Smooth muscle cell (in vitro differentiated cells): ENCODE data around the gene RNF114. TPM values are rescaled to one million over a fixed set of nuclear protein-coding genes. Genes with fewer than 3 reads are reported as not detected.

Experiments
- DNase-seq: peaks from one replicate; lab custom pipeline; 2025; ENCODE audit not compliant: unreplicated experiment; lab: John Stamatoyannopoulos, UW
- H2AFZ ChIP-seq: fragments of 200-600 bp; sonication (generic); 2 replicates; pipeline ENCODE4 v1.6.0; 2016; ENCODE audit warnings: antibody characterized with exemption, low read depth, mild to moderate bottlenecking
- H3F3A ChIP-seq: fragments of 200-600 bp; sonication (generic); 2 replicates; pipeline ENCODE4 v1.6.0; 2017; ENCODE audit warnings: antibody characterized with exemption, low read depth
- H3K27ac ChIP-seq: fragments of 200-600 bp; sonication (generic); 2 replicates; pipeline ENCODE4 v1.5.1; 2016; ENCODE audit warnings: low read depth, mild to moderate bottlenecking
- H3K27me3 ChIP-seq: fragments of 200-600 bp; sonication (generic); 2 replicates; pipeline ENCODE4 v1.6.1; 2016; ENCODE audit warnings: low read depth, mild to moderate bottlenecking
- H3K36me3 ChIP-seq: fragments of 200-600 bp; sonication (generic); 2 replicates; pipeline ENCODE4 v1.5.1; 2016; ENCODE audit warnings: low read depth
- H3K4me1 ChIP-seq: fragments of 200-600 bp; sonication (generic); 2 replicates; pipeline ENCODE4 v1.5.1; 2016; ENCODE audit warnings: low read depth
- H3K4me2 ChIP-seq: fragments of 200-600 bp; sonication (generic); 2 replicates; pipeline ENCODE4 v1.6.0; 2016; ENCODE audit warnings: mild to moderate bottlenecking
- H3K4me3 ChIP-seq: fragments of 200-600 bp; sonication (generic); 2 replicates; pipeline ENCODE4 v1.5.1; 2016; ENCODE audit warnings: mild to moderate bottlenecking
- H3K79me2 ChIP-seq: fragments of 200-600 bp; sonication (generic); 2 replicates; pipeline ENCODE4 v1.6.0; 2016; ENCODE audit warnings: low read depth, mild to moderate bottlenecking
- H3K9ac ChIP-seq: fragments of 200-600 bp; sonication (generic); 2 replicates; pipeline ENCODE4 v1.6.0; 2016; ENCODE audit warnings: low read depth
- H3K9me3 ChIP-seq: fragments of 200-600 bp; sonication (generic); replicated peaks from 2 replicates; pipeline ENCODE4 v1.5.1; 2016; ENCODE audit warnings: low read depth
- H4K20me1 ChIP-seq: fragments of 200-600 bp; sonication (generic); 2 replicates; pipeline ENCODE4 v1.6.0; 2016; ENCODE audit warnings: low read depth
- WGBS: methylation state at CpG from one replicate; pipeline ENCODE4 v1.1.7; 2016; ENCODE audit warnings: low lambda C conversion rate; 5-methylcytosine and 5-hydroxymethylcytosine counted together
- polyA plus RNA-seq: library from polyadenylated mRNA; unstranded; fragments of >200 nt; fragmentation: Nextera tagmentation; extraction: Ambion mirVana; gene quantifications from 2 replicates; pipeline ENCODE4 v1.2.1, GENCODE V29; 2016
- total RNA-seq: library from RNA; depleted of rRNA; stranded (reverse); fragments of >200 nt; gene quantifications from 2 replicates; pipeline ENCODE4 v1.2.3, GENCODE V29; 2014
- TF ChIP-seq, protein P1 (sequence below): fragments of 200-600 bp; sonication (generic); IDR thresholded peaks from 2 replicates; pipeline ENCODE4 v1.5.1; 2017; ENCODE audit warnings: borderline replicate concordance, mild to moderate bottlenecking, antibody characterized with exemption; ENCODE audit not compliant: insufficient read depth, poor library complexity, severe bottlenecking

The RNF114 gene
- total and polyA plus RNA-seq, 2 experiments from 2014 or later, result 54.2 to 80.5 TPM

DNA sequence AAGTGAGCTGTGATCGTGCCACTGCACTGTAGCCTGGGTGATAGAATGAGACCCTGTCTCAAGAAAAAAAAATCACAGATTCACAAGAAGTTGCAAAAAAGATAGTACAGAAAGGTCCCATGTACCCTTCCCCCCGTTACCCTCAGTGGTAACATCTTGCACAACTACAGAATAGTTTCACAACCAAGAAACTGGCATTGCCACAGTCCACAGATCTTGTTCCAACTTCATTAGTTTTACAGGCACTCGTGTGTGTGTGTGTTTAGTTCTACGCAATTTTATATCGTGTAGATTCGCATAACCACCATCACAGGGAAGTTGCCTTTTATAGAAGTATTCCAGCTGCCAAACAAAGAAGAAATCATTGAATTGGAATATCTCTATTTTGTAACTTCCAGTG, 40.0 kb upstream of the RNF114 start:
- Histone ChIP-seq H3K79me2 (no peaks in the 10 kb centered on the region), H3K36me3 (no peaks in the 10 kb centered on the region), H3K9ac (no peak overlapping the region), H3K27ac (no peak overlapping the region), H3K27me3 (no peaks in the 10 kb centered on the region), H3K9me3 (no peaks in the 10 kb centered on the region), H3K4me3 (no peak overlapping the region), H2AFZ (no peak overlapping the region), H3K4me1 (peaks cover 7% of the 10 kb centered on the region), H3F3A (peaks cover 4% of the 10 kb centered on the region), H3K4me2 (no peak overlapping the region), H4K20me1 (peaks cover 52% of the 10 kb centered on the region)
- no peak for DNase-seq
- TF ChIP-seq, protein P1, sequence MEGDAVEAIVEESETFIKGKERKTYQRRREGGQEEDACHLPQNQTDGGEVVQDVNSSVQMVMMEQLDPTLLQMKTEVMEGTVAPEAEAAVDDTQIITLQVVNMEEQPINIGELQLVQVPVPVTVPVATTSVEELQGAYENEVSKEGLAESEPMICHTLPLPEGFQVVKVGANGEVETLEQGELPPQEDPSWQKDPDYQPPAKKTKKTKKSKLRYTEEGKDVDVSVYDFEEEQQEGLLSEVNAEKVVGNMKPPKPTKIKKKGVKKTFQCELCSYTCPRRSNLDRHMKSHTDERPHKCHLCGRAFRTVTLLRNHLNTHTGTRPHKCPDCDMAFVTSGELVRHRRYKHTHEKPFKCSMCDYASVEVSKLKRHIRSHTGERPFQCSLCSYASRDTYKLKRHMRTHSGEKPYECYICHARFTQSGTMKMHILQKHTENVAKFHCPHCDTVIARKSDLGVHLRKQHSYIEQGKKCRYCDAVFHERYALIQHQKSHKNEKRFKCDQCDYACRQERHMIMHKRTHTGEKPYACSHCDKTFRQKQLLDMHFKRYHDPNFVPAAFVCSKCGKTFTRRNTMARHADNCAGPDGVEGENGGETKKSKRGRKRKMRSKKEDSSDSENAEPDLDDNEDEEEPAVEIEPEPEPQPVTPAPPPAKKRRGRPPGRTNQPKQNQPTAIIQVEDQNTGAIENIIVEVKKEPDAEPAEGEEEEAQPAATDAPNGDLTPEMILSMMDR, result no peak
- 88% methylated on average over 6 of the region's 6 CpGs for WGBS

DNA sequence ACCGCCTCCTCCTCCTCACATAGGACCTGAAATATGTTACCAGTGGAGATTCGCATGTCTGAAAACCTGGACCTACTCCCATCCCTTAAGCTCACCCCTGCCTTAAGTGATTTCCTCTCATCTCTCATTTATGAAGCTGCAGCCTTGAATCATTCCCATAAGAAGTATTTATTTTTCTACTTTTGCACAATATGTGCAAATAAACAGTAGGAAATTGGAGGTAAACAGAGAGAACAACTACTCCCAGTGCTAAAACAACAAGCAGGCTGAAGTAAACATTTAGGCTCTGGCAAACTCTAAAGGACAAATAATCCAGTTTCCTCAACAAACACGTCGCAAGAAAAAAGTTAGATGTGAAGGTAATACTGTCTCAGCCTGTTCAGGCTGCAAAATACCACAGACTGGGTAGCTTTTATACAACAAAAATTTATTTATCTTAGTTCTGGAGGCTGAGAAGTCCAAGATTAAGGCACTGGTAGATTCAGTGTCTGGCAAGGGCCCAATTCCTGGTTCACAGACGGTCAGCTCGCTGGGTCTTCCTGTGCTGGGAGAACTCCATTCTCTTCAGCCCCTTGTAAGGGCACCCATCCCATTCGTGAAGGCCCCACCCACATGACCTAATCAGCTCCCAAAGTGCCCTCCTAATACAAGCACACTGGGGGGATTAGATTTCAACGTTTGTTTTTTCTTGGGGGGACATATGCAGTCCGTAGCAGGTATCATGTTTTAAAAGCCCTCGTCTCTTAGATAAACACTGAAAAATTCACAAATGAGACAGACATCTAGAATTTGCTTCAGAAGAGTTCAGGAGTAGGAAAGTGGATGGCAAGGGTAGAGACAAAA, 36.4 kb upstream of the RNF114 start:
- H4K20me1 ChIP-seq, result peaks cover 48% of the 10 kb centered on the region
- TF ChIP-seq, protein P1, result no peak

DNA sequence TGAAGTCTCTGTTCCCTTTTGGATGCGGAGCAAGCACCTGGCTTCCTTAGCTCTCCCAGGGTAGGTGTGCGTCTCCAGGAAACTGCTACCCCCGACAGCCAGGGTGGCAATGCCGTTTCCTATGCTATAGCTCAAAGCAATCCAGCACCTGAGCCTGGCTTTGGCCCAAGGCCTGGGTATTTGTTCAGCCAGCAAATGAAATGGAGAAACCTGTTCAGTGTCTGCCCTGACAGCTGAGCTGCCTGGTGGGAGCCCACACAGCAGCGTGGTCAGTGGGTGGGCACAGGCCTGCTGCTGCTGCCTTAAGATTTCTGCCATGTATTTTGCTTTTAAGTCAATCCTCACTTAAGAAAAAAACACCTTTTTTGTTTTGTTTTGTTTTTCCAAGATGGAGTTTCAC, 34.6 kb upstream of the RNF114 start:
- DNase-seq, result no peak
- H3K27ac ChIP-seq, result no peak overlapping the region

More for the DNA sequence above, 36.4 kb upstream of the RNF114 start:
- no peaks in the 10 kb centered on the region for H3K27me3 ChIP-seq
- H2AFZ ChIP-seq, result no peak overlapping the region
- peaks cover 4% of the 10 kb centered on the region for H3F3A ChIP-seq
- H3K4me2 ChIP-seq, result no peak overlapping the region
- H3K36me3 ChIP-seq, result no peaks in the 10 kb centered on the region
- no peaks in the 10 kb centered on the region for H3K4me1 ChIP-seq
- WGBS, result 78% methylated on average over 10 of the region's 10 CpGs
- H3K9ac ChIP-seq, result no peak overlapping the region
- H3K79me2 ChIP-seq, result no peaks in the 10 kb centered on the region
- no peak overlapping the region for H3K27ac ChIP-seq
- H3K9me3 ChIP-seq, result no peaks in the 10 kb centered on the region
- H3K4me3 ChIP-seq, result no peak overlapping the region
- DNase-seq, result no peak

More for the DNA sequence above, 34.6 kb upstream of the RNF114 start:
- Histone ChIP-seq H2AFZ (no peak overlapping the region), H3K9me3 (no peaks in the 10 kb centered on the region), H3K79me2 (no peaks in the 10 kb centered on the region), H3F3A (peaks cover 2% of the 10 kb centered on the region), H3K27me3 (no peaks in the 10 kb centered on the region), H3K36me3 (no peaks in the 10 kb centered on the region), H3K4me3 (no peak overlapping the region), H3K4me1 (no peaks in the 10 kb centered on the region), H3K4me2 (no peak overlapping the region), H3K9ac (no peak overlapping the region), H4K20me1 (peaks cover 44% of the 10 kb centered on the region)
- TF ChIP-seq, protein P1, result no peak
- WGBS, result 94% methylated on average over 5 of the region's 5 CpGs
